Measurements from ENCODE around the gene HOXA1.

HOXA1 gene

DNA sequence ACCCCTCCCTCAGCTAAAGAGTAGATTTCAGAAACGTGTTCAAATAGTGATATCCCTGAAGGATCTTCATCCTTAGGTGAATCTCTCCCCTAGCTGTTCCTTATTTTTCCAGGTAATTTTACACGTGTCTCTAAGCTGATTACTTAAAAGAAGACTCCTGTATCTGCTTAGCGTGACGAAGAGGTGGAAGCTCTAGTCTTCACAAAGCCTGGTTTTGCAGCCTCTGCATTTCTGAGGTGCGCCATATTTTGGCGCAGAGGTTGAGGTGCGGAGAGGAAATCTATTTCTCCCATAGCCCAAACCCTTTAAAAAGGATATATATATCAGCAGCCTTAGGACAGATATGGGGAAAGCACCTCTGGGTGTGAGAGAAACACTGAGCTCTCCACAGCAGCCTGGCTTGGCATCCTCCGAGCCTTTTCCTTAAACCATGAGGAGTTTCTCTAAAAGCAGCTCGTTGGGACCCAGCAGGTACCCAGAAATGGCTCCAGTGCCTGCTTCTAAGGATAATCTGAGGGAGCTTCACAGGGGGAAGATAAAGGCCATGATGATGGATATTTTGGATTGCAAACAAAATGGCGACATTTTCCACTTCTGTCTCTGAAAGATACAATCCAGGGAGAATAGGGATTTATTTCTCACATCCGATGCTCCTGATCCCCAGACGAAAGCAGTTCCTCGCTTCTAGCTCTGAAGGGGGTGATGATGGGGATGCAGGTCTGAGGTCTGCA lies 9.7 kb upstream of the HOXA1 start:
- no peak for DNase-seq (ENCODE audit: low read depth)

DNA sequence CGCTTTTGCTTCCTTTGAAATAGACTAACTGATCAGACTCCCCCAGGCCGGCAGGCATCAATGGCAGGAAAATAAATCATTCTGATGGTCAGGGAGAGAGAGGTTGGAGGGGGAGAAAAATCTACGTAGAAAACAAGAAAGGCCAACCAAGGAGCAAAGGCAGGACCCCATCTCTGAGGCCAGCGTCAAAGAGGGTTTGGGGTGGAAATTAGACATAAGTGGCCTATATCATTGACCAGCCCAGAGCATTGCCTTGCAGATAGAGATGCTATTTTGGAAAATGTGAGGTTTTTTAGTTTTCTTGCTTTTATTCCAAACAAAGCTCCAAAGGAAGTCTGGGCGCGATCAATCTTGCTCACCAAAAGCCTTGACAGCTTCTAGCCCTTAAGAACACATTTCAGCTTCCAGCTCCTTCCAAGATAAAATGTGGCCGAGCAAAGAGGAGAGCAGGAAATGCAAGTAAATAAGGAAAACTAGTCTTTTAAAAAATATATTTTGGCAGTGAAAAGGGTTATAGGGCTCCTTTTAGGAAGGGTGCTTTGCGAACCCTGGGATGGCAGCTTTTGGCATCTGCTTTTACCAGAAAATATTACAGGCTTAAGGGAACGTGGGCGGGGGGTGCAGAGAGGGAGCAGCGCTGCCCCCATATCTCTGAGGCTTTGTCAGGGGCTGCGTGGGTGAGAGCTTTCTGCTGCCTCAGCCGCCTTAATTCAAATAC lies 8.7 kb upstream of the HOXA1 start:
- no peak for DNase-seq (ENCODE audit: low read depth)

DNA sequence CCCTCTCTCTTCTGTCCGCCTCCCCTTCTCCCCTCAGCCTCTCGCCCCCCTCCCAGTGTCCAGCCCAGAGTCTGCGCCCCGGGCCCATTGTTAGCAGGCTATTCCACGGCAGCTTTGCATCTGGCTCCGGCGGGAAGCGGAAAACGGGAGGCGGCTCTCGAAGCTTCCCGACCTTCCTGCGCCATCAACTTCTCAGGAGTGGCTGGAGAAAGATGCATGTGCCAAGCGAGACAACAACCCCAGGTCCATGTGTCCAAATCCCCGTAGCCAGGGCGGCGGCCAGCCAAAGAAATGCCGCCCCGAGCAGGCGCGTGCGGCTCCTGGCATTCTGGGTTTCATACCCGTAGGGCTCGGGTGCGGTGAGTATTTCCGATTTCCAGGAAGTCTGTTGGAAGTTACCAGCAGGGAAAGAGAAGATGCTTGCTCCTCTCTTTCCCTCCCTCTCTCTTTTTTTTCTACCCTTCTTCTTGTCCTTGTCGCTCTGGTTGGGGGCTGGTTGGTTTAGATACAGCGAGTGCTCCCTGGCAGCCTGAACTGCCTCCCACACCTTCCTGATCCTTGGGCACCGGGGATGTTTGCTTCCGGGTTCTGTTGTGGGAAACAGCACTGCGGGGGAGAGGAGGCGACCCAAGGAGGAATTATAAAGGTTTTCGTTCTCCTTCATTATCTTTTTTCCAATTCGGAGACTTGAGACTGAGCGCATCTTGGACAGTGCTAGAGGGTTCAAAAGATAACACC lies 7.9 kb upstream of the HOXA1 start:
- no peak for DNase-seq (ENCODE audit: low read depth)

DNA sequence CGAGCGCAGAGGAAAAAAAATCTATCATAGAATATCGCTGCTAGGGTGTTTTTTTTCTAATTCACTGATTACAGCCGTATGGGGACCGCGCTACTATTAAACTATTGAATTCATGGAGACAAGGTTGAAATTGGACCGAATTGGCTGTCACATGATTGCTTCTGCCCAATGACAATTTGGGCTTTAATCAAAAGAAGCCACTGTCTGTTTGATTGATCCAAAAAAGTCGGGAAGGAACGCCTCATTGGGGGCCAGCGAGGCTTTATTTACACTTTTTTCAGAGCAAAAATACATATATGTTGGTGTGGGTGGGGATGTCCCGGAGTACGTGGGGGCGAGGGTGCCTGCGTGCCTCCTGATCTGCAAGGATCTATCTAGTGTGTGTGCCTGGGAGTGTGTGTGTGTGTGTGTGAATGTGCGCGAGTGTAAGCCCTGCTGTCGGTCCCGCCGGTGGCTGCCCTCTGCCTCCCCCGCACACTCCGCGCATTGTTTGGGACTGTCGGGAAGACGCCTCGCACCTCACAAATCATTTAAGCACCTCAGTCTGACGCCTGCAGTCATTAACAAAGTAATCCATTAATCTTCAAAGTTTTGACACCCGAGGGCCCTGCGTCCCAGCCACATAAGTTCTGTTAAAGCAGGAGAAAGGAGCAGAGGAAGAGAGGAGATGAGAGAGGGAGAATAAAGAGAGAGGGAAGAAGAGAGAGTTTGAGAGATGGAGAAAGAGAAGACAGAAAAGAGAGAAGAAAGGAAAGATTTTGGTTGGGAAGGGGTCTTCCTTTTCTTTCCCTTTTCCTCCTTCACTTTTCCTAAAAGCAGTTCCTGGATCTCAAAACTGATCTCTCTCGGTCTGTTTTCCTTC lies 7.0 kb upstream of the HOXA1 start, which contains the start of gene HOXA2:
TSS of gene HOXA2 (minus strand) at position 103 of the 862 bp plus-strand sequence. CDS start 183 bp downstream, outside the sequence.
- no peak for DNase-seq (ENCODE audit: low read depth)

DNA sequence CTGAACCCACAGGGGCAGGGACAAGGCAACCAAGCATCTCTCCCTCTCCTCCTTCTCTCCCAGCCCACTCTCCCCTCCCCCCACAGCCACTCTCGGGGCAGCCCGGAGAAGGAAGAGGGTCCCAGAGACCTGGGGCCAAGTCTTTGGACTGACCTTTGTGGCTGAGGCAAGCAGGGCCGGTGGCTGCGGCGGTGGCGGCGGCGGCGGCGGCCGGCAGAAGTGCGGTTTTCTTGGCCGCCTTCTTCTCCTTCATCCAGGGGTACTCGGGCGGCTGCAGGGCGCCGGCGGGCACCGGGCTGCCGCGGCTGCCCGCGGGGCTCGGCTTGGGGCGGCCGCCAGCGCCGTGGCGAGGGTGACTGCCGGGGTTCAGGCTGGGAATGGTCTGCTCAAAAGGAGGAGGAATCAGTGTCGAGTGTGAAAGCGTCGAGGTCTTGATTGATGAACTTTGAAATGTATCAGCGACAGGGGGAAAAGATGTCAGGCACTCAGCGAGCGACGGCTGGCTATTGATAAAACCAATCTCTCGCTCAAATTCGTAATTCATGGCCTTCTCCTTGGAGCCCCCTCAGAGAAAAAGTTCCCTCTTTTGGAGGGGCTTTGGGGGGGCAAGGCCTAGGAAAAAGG lies 6.3 kb upstream of the HOXA1 start:
- no peak for DNase-seq (ENCODE audit: low read depth)

DNA sequence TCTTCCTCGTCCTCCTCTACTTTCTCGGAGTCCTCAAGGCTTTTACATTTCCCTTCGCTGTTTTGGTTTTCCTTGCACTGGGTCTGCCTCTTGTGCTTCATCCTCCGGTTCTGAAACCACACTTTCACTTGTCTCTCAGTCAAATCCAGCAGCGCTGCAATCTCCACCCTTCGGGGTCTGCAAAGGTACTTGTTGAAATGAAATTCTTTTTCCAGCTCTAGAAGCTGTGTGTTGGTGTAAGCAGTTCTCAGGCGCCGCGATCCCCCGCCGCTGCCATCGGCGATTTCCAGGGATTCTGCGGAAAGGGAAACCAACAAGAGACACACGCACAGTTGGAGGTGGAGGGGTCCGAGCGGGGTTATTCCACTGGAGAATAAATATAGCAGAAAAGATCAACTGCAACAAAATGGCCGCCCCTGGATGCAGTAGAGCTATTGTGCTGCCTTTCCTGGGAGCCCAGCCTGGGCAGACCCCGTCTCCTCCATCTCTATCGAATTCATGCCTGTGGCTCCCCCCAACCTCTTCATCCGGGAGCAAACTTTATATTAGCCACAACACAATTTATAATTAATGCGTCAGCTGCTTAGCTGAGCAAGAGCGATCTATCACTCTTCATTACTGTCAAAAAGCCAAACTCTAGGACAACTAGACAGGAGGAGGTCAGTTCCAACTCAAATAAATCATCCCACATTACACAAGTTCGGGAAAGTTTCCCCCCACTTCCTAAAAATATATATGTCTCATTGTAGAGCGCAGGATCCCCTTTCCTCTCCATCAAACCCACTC lies 5.6 kb upstream of the HOXA1 start:
- no peak for DNase-seq (ENCODE audit: low read depth)

DNA sequence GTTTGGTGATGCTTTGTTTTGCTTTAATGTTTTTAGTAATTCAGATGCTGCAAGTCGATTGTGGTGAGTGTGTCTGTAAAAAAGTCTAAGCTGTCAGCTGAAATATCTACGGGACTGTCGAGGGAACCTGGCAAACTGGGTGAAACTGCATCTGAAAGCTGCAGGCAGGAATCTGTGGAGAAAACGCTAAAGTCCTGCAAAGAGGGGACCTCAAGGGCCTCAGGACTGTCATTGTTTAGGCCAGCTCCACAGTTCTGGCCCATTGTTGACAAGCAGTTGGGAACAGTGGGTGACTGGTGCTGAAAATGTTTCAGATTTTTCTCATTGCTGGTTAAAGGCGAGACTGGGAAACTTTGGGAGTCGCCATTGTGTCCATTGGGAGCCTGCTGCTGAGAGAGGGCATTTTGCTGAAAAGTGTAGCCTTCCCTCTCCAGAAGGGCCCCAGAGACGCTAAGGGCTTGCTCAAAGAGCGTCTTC lies 4.9 kb upstream of the HOXA1 start:
- no peak for DNase-seq (ENCODE audit: low read depth)

DNA sequence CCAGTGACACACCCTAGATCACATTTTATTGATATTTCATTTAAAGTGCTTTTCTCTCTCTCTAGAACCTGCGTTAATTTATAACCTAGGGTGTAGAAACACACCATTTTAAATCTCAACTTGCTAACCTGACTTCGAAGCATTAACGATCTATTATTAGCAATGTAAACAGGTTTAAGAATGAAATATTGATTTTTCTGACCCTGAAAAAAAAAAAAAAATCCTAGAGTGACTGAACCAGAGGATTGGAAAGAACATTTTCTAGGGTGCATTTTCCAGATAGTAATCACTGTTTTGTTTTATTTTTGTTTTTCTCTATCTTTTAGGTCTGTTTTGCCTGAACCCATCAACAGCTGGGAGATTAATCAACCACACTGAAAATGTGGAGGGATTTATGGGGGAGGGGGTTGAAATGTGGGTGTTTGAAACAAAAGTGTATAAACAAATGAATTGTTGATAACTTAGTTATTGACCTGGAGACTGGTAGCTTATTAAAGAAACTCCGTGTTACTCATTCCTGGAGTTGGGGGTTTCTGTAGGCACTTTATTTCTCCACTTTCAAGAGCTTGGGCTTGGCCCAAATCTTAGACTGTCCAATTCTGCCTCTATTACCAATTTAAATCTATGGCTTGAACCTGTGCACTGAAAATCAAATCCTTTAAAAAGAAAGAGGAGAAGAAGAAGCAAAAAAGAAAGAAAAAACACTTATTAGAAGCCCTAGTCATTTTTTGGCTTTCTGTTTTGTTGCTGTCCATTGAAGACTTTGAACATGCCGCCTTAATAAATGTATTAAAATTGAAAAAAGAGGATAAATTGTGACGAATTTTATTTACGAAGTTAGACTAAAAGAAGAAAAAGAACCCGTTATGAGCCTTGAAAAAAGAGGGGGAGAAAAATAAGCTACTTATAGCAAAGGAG lies 3.9 kb upstream of the HOXA1 start:
- DNase-seq (ENCODE audit: low read depth): no peak

DNA sequence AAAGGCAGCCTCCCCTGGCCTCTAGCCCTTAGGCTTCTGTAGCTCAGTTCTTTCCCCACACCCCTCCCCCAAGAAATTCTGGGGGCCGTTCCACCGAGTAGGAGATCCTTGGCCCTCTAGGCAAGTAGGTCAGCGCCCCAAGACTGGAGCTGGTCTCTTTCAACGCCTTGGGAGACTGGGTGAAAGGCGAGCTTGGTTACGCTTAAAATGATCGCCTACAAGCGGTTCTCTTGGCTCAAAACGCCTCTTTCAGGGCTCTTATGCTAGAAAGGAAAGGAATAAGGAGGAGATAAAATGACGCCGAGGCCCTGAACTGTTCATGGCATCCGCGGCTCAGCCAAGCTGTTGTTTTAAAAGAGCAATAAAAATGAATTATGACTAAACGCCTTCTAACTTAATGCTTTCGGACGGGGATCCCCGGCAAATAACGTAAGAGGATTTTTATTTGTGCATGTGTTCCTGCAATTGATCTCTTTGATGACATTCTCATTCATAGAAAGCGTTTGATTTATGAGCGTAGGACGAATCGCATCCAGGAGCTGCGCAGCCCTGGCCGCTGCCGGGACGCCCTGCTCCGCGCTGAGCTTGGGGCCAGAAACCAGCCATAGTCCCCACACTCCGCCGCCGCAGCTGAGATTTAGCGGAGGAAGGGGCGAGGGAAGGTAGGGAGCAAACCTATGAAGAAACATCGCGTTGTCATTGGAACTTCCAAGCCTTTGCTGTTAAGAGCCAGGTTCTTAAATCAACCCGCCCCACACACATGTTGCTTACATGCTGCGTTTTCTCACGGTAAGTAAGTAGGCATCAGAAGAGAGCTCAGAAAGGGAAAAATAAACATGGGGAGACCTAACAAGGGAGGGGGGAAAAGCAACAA lies 3.0 kb upstream of the HOXA1 start:
- no peak for DNase-seq (ENCODE audit: low read depth)

DNA sequence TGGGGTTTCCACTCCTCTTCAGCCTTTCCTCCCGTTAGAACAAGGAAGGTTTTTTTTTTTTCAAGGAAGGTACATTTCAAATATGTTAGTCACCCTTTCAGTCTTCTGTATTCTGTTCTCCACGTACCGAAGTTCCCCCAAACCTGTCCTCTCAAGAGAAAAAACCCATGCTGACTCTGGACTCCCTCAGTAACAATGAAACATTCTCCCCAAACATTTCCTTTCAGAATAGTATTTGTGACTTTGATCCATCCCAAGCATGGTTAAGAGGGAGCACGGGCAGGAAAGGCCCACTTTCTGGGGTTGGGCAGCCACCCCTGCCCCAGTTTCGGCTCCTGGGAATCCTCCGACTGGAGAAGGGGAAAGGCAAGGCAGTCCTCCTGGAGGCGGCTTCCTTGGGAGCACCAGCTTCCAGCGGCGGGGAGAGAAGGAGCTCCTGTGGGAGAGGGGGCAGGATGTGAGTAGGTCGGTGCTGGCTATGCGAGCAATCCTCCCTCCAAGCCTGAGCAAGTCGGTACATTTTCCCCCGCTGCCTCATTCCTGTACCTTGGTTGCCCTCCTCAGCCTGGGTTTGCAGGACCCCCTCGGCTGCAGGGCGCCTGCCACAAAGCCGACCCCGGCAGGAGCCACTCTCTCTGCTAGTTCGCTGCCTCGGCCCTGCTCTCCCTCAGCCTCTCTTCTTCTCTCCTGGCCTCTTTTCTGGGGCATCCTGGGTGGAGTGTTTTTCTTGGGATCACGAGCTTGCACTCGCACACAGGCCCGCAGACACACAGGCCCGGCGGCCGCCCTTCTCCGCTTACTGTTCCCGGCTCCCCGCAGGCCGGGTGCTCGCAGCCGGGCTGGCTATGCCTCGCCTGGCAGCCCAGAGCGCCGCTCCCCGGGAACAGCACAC lies 2.1 kb upstream of the HOXA1 start:
- no peak for DNase-seq (ENCODE audit: low read depth)

DNA sequence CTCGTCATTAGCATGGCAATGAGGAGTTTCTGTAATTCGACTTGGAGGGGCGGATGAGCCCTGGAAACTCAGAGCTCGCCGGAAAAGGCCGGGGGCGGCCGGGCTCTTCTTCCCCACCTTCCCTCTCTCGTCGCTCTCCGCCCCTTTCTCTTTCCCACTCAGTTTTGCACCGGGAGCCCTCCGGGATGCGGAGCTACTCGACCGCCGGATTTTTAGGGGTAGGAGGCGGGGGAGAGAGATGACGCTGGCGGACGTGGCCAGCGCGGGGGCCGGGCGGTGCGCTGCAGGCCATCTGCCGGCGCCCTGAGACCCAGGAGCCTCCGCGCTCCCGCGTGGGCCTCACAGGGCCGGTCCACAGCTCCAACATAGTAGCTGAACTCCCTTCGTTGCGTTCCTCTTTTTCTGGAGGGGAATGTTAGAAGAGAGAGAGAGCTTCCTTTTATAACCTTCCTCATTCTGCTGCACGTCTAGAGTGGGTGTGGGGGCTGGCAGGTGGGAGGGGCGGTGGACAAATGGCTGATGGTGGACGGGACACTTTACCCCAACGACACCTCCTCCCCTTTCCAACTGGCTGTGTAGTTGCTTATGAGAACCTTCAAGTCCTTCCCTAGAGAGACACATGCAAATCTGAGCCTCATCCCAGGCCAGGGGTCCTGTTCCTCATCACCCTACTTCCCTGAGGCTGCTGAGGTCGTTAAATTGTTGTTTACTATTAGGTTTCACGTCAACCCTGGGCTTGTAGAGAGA lies 1.1 kb upstream of the HOXA1 start:
- no peak for DNase-seq (ENCODE audit: low read depth)

DNA sequence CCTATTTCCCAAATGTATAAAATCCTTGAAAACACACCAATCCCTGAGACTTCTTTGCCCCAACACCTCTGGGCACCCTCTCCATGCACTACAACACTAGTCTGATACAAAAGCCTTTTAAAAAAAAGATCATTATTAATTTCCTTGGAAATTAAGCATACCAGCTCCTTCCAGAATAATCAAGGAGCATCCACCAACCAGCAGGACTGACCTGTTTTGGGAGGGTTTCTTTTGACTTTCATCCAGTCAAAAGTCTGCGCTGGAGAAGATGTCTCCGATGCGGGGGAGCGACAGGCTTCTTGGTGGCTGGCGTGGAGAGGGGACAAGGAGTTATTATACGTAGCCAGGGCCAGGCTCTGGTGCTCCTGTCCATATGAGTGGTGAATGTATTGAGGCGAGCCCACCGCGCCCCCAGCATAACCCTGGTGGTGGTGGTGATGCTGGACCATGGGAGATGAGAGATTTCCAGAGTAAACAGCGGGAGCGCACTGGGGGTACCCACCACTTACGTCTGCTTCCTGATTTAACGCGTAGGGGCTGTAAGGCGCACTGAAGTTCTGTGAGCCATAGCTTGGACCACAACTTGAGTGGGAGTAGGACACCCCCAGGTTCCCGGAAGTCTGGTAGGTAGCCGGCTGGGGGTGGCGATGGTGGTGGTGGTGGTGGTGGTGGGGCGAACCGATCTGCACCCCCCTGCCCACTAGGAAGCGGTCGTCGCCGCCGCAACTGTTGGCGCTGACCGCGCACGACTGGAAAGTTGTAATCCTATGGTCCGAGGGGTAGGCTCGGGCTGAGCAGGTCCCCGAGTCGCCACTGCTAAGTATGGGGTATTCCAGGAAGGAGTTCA lies 527 bp downstream of the HOXA1 start:
- DNase-seq (ENCODE audit: low read depth): no peak

DNA sequence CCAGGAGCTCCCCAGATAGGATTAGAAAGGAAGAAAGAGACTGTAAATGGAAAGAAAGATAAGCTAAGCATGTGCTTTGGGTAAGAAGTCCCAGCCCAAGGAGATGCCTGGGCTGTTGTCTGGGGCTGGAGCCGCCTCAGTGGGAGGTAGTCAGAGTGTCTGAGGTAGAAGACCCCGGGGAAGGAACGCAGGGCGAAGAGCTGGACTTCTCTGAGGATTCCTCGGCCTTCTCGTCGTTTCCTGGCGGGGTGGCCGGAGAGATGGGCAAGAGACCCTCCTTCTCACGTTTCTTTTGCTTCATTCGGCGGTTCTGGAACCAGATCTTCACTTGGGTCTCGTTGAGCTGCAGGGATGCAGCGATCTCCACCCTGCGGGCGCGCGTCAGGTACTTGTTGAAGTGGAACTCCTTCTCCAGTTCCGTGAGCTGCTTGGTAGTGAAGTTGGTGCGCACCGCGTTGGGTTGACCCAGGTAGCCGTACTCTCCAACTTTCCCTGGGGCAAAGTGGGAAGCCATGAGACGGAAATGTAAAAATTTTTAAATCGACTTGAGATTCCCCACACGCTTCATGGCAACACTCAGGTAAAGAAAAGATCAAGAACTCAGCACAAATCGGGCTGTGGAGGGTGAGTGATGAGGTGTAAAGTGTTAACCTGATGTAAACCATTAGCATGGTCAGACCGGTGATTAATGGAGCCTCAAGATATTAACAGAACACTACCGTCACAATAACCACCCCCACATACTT lies 1.3 kb downstream of the HOXA1 start:
- no peak for DNase-seq (ENCODE audit: low read depth)

DNA sequence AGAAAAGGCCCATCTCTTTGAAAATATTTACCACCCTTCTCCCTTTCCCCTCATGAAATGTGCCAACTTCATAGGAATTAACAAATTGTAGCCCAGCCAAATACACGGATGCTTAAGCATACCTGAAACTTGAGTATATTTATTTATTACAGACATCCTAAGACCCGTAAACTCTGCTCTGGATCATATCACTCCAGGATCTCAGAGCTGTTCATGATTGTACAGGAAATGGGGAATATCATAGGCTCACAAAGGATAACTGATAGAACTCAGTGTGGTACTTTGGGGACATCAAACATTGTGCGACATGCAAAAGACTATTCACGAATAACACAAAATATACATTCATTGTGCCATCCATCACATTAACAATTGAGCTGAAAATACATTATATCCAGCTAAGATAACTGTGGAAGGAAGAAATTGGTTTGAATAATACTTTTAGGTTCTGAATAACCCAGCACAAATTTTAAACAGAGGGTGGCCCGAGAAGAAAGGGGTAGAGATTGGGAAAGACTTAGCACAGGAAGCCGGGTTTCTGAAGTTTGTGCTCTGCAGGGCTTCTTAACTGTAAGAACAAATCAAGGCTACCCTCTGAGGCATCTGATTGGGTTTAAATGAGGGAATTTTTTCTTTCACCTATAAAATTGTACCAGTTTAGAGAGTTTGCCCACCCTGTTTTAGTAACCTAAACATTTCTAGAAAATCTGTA lies 2.5 kb downstream of the HOXA1 start:
- DNase-seq (ENCODE audit: low read depth): no peak

DNA sequence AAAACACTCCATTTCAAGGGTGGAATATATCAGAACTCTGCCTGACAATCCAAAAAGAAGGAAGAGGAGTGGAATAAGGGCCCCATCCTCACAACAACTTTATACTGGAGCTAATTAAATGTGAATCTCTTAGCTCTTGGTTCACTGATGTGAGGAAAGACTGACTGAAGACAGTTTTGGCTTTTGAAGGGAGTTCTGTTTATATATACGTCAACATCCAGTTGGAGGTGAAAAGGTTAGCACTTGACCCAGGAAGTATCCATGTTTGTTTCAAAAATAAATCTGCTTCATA lies 3.0 kb downstream of the HOXA1 start:
- no peak for DNase-seq (ENCODE audit: low read depth)
